ENCODE measurements around the gene WASHC3. TPM values are rescaled to one million over a fixed set of nuclear protein-coding genes. Genes with fewer than 3 reads are reported as not detected.

The WASHC3 gene
- polyA plus RNA-seq, 5 donors, result 44.7 to 68.0 (median 57.1) TPM

DNA sequence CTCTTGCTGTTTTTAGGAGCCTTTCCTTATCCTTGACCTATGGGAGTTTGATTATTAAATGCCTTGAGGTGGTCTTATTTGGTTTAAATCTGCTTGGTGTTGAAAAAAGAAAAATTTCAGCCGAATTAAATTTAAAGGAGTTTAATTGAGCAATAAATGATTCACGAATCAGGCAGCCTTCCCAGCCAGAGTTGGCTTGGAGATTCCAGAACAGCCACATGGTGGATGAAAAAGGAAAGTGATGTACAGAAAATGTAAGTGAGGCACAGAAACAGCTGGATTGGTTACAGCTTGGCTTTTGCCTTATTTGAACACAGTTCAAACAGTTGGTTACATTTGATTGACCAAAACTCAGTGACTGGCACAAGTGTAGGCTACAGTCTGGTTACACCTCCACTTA is 69.7 kb downstream of the WASHC3 start:
- DNase-seq, result no peak

DNA sequence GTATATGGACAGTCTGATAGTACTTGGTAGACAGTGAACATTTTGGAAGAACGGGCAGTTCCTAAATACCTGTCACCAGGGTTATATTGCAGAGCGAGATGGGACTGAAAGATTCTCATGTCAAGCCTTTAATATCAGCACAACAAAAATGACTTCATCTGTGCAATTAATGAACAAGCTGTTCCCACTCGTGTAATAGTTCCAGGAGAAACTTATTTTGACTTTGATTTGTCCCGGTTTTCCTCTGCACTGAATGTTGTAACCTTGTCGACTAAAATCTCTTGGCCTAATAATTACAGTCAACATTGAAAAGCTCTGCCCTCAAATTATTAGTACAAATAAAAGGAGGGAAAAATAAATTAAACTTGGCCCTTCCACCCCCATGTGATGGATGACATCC is 79.5 kb downstream of the WASHC3 start:
- DNase-seq, result no peak

DNA sequence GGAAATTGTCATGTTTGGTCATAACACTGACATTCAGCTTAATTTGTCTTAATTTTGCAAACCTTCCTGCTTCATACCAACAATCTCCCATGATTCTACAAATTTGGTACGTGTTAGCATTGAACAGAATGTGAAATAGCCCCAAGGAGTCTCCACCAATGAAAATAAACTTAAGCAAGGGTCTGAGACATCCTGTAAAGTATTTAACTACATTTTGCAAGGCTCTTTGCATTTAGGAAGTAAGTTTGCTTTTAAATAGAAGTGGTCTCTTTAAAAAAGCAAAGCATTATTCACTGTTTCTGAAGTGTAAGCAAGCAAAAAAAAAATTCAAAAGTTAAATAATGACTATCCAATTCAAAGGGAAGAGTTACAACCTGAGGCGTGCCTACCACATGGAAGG is 79.9 kb downstream of the WASHC3 start:
- DNase-seq, result no peak

DNA sequence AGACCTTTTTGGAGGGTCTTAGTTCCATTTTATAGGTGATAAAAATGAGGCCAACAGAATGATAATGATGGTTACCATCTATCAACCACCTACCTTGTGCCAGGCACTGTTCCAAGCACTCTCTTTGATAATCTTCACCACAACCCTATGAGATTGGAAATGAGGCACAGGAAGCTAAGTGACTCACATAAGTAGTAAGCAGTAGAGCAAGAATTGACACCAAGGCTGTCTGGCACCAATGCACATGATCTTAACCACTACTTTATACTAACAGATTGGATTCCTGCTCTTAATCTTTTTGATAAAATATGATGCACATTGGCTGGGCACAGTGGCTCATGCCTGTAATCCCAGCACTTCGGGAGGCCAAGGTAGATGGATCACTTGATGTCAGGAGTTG is 93.0 kb downstream of the WASHC3 start:
- DNase-seq, result no peak

DNA sequence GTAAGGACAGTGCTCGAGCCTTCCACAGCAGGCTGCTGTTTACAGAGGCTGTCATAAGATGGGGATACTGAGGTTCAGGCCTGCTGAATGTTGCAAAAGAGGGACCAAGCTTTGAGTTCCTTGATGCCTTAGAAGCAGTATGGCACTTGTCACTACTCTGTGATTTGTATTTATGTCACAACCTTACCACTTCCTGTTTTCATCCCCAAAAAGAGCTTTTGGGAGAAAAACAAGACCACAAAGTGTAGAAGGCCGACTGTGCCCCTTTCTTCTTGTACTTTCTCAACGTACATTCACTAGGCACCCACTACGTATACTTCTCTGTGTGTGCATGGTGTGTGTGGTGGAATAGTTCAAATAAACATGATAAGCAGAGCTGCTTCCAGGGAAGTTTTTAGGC is 94.3 kb downstream of the WASHC3 start:
- no peak for DNase-seq

DNA sequence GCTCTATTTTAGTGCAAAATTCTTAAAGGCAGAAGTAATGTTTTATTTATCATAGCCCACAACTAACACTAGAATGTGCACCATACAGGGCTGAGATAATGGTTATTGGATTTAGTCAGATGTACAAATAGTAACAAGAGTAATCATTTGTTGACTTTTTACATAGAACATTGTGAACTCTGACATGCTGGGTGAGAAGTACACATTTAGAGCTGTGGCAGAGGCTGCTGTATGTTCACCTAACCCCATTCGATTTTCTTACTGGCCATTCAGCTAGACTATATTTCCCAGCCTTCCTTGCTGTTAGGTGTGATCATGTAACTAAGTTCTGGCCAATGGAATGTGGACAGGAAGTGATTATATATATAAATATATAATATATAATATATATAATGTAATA is 95.3 kb downstream of the WASHC3 start:
- DNase-seq, result no peak

DNA sequence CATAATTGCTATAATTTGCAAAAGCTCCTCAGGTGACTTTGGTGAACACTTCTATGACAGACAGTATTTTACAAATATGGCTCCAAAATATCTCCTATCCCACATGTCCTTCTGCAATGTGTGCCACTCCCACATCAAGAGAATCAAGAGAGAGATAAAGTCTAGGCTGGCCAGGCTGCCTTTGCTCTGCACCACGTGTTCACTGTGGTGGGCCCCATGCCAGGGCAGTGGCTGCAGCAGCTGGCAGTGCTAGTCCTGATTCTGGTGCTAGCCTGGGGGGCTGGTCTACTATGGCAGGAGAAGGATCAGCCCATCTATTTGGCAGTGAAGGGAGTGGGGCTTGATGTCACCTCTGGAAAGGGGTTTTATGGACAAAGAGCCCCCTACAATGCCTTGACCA is 98.1 kb downstream of the WASHC3 start:
- DNase-seq, result no peak

Other genes starting within 250 kb of the WASHC3 start
- gene GNPTAB, start 231.0 kb downstream of the WASHC3 start, polyA plus RNA-seq (ENCODE audit: insufficient read depth in 1 of 5, insufficient read length in 5 of 5, low replicate concordance in 1 of 5), result 10 to 100 TPM; 34.7 to 51.2 (median 48.8) TPM
- gene DRAM1, start 184.4 kb downstream of the WASHC3 start, polyA plus RNA-seq (ENCODE audit: insufficient read depth in 1 of 5, insufficient read length in 5 of 5, low replicate concordance in 1 of 5), result 10 to 100 TPM; 21.8 to 28.1 (median 24.7) TPM
- 10 to 100 TPM; 28.3 to 45.5 (median 40.0) TPM for gene NUP37, start 58.1 kb upstream of the WASHC3 start, polyA plus RNA-seq (ENCODE audit: insufficient read depth in 1 of 5, insufficient read length in 5 of 5, low replicate concordance in 1 of 5)
- 10 to 100 TPM; 10.6 to 26.5 (median 19.2) TPM for gene PARPBP, start 58.2 kb upstream of the WASHC3 start, polyA plus RNA-seq (ENCODE audit: insufficient read depth in 1 of 5, insufficient read length in 5 of 5, low replicate concordance in 1 of 5)
- 1 to 10 TPM in 1 of 5 donors, under 1 TPM in 3, not detected in 1; 0.23 to 1.0 (median 0.63) TPM for gene PMCH, start 135.8 kb upstream of the WASHC3 start, polyA plus RNA-seq (ENCODE audit: insufficient read depth in 1 of 5, insufficient read length in 5 of 5, low replicate concordance in 1 of 5)